Activated CD4-positive, alpha-beta memory T cell treated with anti-CD3 and anti-CD28 coated beads, Interleukin-2, amount 10 ng/mL, durations not matched to agents 7 days and 5 days (primary cell): Measurements from ENCODE around the gene ADCY1. TPM values are rescaled to one million over a fixed set of nuclear protein-coding genes. Genes with fewer than 3 reads are reported as not detected.
A peak's percentile ranks its signal among the peaks of the same experiment; 100 is the strongest.

Experiments used
- CTCF ChIA-PET: fragments of 350-600 bp; sonication (Branson Sonifier 250); formaldehyde crosslinking; loops from one replicate; lab custom pipeline; 2021; ENCODE audit warnings: antibody characterized with exemption, inconsistent platforms; lab: Charles Lee
- POLR2A ChIA-PET: fragments of 350-600 bp; sonication (Branson Sonifier 250); formaldehyde crosslinking; loops from one replicate; lab custom pipeline; 2021; ENCODE audit warnings: antibody characterized with exemption; lab: Charles Lee
- DNase-seq: peaks from one replicate; pipeline ENCODE4 v3.0.0-alpha.2; 2020
- H3K27ac Mint-ChIP-seq: one replicate; pipeline ENCODE4 v1.8.0; 2021; ENCODE audit warnings: mild to moderate bottlenecking, mixed read lengths
- H3K27me3 Mint-ChIP-seq: one replicate; pipeline ENCODE4 v1.8.0; 2021; ENCODE audit warnings: mixed read lengths
- H3K36me3 Mint-ChIP-seq: one replicate; pipeline ENCODE4 v1.8.0; 2021; ENCODE audit warnings: low read depth, mixed read lengths
- H3K4me1 Mint-ChIP-seq: one replicate; pipeline ENCODE4 v1.8.0; 2021; ENCODE audit warnings: mixed read lengths
- H3K4me3 Mint-ChIP-seq: one replicate; pipeline ENCODE4 v1.8.0; 2021; ENCODE audit warnings: mild to moderate bottlenecking, mixed read lengths
- H3K9me3 Mint-ChIP-seq: one replicate; pipeline ENCODE4 v1.8.0; 2021; ENCODE audit warnings: mixed read lengths
- total RNA-seq, 2 experiments: library from RNA; stranded (reverse); gene quantifications; one replicate each; pipeline ENCODE4 v1.2.3, GENCODE V29; 2021

The ADCY1 gene
- total RNA-seq, 2 experiments from 2014 or later: 3.9 to 4.3 TPM

GRCh38 chr7:45649560-45650346, 75.6 kb downstream of the ADCY1 start:
- CTCF ChIA-PET: no interaction called here
- no peaks in the 10 kb centered on the region for H3K9me3 Mint-ChIP-seq
- H3K4me3 Mint-ChIP-seq: no peak overlapping the region
- no peak for DNase-seq
- no peaks in the 10 kb centered on the region for H3K4me1 Mint-ChIP-seq
- H3K27me3 Mint-ChIP-seq: no peaks in the 10 kb centered on the region
- no peaks in the 10 kb centered on the region for H3K36me3 Mint-ChIP-seq
- POLR2A ChIA-PET: no interaction called here
- no peak overlapping the region for H3K27ac Mint-ChIP-seq

- no peaks in the 10 kb centered on the region for H3K9me3 Mint-ChIP-seq
- no peaks in the 10 kb centered on the region for H3K36me3 Mint-ChIP-seq
- DNase-seq: no peak
- H3K4me1 Mint-ChIP-seq: no peaks in the 10 kb centered on the region
- ChIA-PET CTCF (no interaction called here), POLR2A (no interaction called here)
- no peak overlapping the region for H3K27ac Mint-ChIP-seq
- H3K27me3 Mint-ChIP-seq: no peaks in the 10 kb centered on the region
- no peak overlapping the region for H3K4me3 Mint-ChIP-seq
Observed at GRCh38 chr7:45650404-45651394, 76.5 kb downstream of the ADCY1 start.

DNA sequence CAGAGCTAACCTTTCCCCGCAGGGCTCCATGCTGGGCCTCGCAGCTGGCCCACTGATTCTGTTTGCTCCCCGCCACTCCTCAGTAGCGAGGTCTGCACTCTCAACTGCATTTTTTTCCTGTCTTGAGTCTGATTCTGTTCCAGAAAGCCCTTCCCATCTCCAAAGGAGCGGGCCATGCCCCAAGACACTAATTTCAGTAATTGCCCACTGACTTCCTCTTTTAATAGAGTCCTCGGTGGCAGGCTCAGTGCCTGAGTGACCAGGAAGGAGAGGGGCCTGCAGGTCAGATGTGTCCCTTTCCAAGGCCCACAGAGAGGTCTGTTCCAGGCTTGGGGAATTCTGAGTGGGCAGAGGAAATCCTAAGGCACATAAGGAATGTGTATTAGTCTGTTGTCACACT, 77.4 kb downstream of the ADCY1 start:
- ChIA-PET CTCF (no interaction called here), POLR2A (no interaction called here)
- H3K27me3 Mint-ChIP-seq: no peaks in the 10 kb centered on the region
- H3K4me1 Mint-ChIP-seq: no peaks in the 10 kb centered on the region
- no peaks in the 10 kb centered on the region for H3K36me3 Mint-ChIP-seq
- H3K9me3 Mint-ChIP-seq: no peaks in the 10 kb centered on the region
- DNase-seq: no peak
- no peak overlapping the region for H3K4me3 Mint-ChIP-seq
- H3K27ac Mint-ChIP-seq: no peak overlapping the region

GRCh38 chr7:45652630-45653029, 78.5 kb downstream of the ADCY1 start:
- CTCF ChIA-PET: no interaction called here
- H3K27me3 Mint-ChIP-seq: no peaks in the 10 kb centered on the region

DNA sequence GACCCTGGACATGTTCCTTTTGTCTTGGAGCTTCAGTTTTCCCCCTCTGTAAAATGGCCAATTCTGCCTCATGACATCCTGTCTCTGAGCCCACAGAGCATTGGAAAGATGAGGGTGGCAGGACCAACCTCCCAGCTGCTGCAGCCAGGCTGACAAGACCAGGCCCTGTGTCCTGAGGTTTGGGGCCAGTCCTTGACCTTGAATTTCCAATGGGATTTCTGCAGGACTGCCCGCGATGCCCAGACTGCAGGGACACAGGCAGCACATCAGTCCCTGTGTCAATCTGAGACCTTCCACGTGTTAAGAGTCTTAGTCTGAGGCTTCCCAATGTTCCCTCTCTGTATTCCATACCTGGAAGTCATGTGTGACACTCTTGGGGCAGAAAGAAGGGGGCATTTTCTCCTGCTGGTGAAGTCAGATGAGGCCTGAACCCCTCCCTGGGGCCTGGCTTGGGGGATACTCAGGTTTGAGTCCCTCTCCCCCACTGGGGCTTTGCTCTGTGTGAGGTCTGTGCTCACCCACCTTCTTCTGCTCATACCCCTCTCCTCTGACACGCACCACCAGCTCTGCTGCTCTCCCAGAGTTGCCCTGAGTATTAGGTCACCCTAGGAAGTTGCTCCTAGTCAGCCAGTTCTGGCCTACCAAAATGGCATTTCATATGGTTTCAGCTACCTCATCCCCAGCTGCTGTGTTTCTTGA, 79.2 kb downstream of the ADCY1 start:
- POLR2A ChIA-PET: no interaction called here

More at GRCh38 chr7:45652630-45653029, 78.5 kb downstream of the ADCY1 start:
- no peak overlapping the region for H3K4me3 Mint-ChIP-seq
- H3K4me1 Mint-ChIP-seq: no peaks in the 10 kb centered on the region
- no peak overlapping the region for H3K27ac Mint-ChIP-seq
- POLR2A ChIA-PET: no interaction called here
- DNase-seq: no peak
- H3K36me3 Mint-ChIP-seq: no peaks in the 10 kb centered on the region
- H3K9me3 Mint-ChIP-seq: no peaks in the 10 kb centered on the region

GRCh38 chr7:45654341-45654740, 80.2 kb downstream of the ADCY1 start:
- Mint-ChIP-seq H3K27me3 (no peaks in the 10 kb centered on the region), H3K9me3 (no peaks in the 10 kb centered on the region), H3K27ac (no peak overlapping the region), H3K4me3 (no peak overlapping the region), H3K4me1 (no peaks in the 10 kb centered on the region), H3K36me3 (no peaks in the 10 kb centered on the region)
- ChIA-PET CTCF (no interaction called here), POLR2A (interaction anchor here (0.6 kb wide), 1 partner anchor 203 kb away, joined by 3 read pairs; no protein-coding TSS in a partner anchor)
- no peak for DNase-seq

More for the DNA sequence above, 79.2 kb downstream of the ADCY1 start:
- Mint-ChIP-seq H3K27me3 (no peaks in the 10 kb centered on the region), H3K27ac (no peak overlapping the region), H3K4me3 (no peak overlapping the region), H3K9me3 (no peaks in the 10 kb centered on the region), H3K4me1 (no peaks in the 10 kb centered on the region), H3K36me3 (no peaks in the 10 kb centered on the region)
- CTCF ChIA-PET: no interaction called here
- no peak for DNase-seq

DNA sequence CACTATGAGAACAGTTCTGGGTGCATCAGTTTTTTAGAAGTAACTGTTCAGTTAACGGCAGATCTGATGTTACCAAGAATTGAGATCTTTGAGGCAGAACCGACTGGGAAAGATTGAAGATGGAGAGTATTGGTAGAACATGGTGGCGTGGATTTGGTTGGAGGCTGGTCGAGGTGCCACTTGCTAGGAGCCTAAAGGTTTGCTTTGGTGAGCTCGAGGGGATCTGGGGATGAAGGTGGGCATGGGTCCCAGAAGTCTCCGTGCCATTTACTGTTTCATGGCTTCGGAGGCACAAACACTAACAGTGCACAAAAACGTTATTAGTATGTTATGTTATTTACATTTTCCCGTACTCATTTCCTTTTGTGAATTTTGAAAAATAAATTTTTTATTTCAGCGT, 81.4 kb downstream of the ADCY1 start:
- DNase-seq: no peak
- CTCF ChIA-PET: interaction anchor here (0.6 kb wide), 1 partner anchor 8 kb away, joined by 3 read pairs; no protein-coding TSS in a partner anchor
- Mint-ChIP-seq H3K27ac (no peak overlapping the region), H3K4me3 (no peak overlapping the region), H3K4me1 (no peaks in the 10 kb centered on the region), H3K27me3 (no peaks in the 10 kb centered on the region), H3K9me3 (no peaks in the 10 kb centered on the region), H3K36me3 (no peaks in the 10 kb centered on the region)
- POLR2A ChIA-PET: no interaction called here

- H3K9me3 Mint-ChIP-seq: no peaks in the 10 kb centered on the region
- POLR2A ChIA-PET: no interaction called here
- no peak overlapping the region for H3K27ac Mint-ChIP-seq
- H3K4me3 Mint-ChIP-seq: no peak overlapping the region
- DNase-seq: no peak
- no peaks in the 10 kb centered on the region for H3K27me3 Mint-ChIP-seq
- H3K4me1 Mint-ChIP-seq: no peaks in the 10 kb centered on the region
- H3K36me3 Mint-ChIP-seq: no peaks in the 10 kb centered on the region
- CTCF ChIA-PET: no interaction called here
Observed at GRCh38 chr7:45656431-45656830, 82.3 kb downstream of the ADCY1 start.

DNA sequence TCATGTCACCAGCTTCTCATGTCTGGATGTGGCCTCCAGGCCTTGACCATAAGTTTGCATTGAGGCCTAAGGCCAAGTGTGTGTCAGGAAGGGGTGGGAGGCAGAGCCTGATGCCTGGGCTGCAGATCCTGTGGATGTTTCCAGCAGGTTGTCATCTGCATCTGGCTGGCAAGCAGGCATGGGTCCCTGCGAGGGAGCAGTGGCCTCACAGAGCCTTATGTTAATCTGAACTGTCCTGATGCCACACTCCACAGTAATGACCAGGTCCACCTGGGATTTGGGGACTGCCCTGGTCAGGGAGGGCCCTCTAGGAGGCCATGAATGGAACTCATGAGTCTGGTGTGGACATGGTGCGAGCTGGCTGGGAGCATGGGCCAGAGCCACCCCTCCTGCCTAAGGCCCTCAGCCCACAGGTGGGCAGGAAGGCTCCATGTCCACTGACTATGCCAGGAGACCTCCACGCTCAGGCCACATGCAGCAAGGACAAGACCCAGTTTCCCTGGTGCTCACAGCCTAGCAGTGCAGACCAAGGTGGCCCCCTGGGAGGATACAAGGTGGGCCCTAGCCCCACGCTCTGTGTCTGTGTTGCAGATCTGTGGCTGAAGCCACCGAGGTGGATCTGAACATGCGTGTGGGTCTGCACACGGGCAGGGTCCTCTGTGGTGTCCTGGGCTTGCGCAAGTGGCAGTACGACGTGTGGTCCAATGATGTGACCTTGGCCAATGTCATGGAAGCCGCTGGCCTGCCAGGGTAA, 83.1 kb downstream of the ADCY1 start:
- no peaks in the 10 kb centered on the region for H3K36me3 Mint-ChIP-seq
- ChIA-PET POLR2A (no interaction called here), CTCF (no interaction called here)
- no peaks in the 10 kb centered on the region for H3K9me3 Mint-ChIP-seq
- H3K4me1 Mint-ChIP-seq: no peaks in the 10 kb centered on the region
- H3K4me3 Mint-ChIP-seq: no peak overlapping the region
- H3K27me3 Mint-ChIP-seq: no peaks in the 10 kb centered on the region
- no peak for DNase-seq
- no peak overlapping the region for H3K27ac Mint-ChIP-seq

- no peaks in the 10 kb centered on the region for H3K4me1 Mint-ChIP-seq
- no peak overlapping the region for H3K27ac Mint-ChIP-seq
- no peak overlapping the region for H3K4me3 Mint-ChIP-seq
- no peaks in the 10 kb centered on the region for H3K27me3 Mint-ChIP-seq
- ChIA-PET POLR2A (no interaction called here), CTCF (no interaction called here)
- H3K36me3 Mint-ChIP-seq: no peaks in the 10 kb centered on the region
- no peak for DNase-seq
- no peaks in the 10 kb centered on the region for H3K9me3 Mint-ChIP-seq
Observed at GRCh38 chr7:45657890-45658715, 83.9 kb downstream of the ADCY1 start.

- ChIA-PET CTCF (no interaction called here), POLR2A (no interaction called here)
- no peak overlapping the region for H3K4me3 Mint-ChIP-seq
- no peak overlapping the region for H3K27ac Mint-ChIP-seq
- peak; percentile 9 for DNase-seq
- peaks cover 2% of the 10 kb centered on the region for H3K9me3 Mint-ChIP-seq
- H3K27me3 Mint-ChIP-seq: no peaks in the 10 kb centered on the region
- no peaks in the 10 kb centered on the region for H3K36me3 Mint-ChIP-seq
- H3K4me1 Mint-ChIP-seq: no peaks in the 10 kb centered on the region
Observed at GRCh38 chr7:45658716-45659495, 84.7 kb downstream of the ADCY1 start.
